ENCODE measurements around the gene H3-3A.

GRCh38 chr1:226097866-226098625, 35.5 kb downstream of the H3-3A start:
- no peak for TF ChIP-seq CTCF (IDR thresholded peaks at IDR 0.05)
- no peak for TF ChIP-seq POLR2AphosphoS5 (IDR thresholded peaks at IDR 0.05)
- no peak for TF ChIP-seq EP300 (IDR thresholded peaks at IDR 0.05)

Data from esophagus muscularis mucosa (tissue), 4 donors.